ENCODE measurements around the gene TRPM5. TPM values are rescaled to one million over a fixed set of nuclear protein-coding genes. Genes with fewer than 3 reads are reported as not detected.

The TRPM5 gene
- total and polyA plus RNA-seq, 2 of the 8 experiments (the other 6 are each of a cell fraction or from before 2014, with no cell fraction given), result 0.02 TPM; not detected in 1

DNA sequence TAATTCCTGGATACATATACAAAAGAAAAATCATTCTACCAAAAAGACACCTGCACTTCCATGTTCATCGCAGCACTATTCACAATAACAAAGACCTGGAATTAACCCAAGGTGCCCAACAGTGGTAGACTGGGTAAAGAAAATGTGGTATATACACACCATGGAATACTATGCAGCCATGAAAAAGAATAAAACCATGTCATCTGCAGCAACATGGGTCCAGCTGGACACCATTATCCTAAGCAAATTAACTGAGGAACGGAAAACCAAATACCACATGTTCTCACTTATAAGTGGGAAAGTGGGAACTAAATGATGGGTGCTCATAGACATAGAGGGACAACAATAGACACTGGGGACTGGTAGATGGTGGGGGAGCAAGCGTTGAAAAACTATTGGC lies 4.5 kb downstream of the TRPM5 start (continued):
- TF ChIP-seq, protein P1, sequence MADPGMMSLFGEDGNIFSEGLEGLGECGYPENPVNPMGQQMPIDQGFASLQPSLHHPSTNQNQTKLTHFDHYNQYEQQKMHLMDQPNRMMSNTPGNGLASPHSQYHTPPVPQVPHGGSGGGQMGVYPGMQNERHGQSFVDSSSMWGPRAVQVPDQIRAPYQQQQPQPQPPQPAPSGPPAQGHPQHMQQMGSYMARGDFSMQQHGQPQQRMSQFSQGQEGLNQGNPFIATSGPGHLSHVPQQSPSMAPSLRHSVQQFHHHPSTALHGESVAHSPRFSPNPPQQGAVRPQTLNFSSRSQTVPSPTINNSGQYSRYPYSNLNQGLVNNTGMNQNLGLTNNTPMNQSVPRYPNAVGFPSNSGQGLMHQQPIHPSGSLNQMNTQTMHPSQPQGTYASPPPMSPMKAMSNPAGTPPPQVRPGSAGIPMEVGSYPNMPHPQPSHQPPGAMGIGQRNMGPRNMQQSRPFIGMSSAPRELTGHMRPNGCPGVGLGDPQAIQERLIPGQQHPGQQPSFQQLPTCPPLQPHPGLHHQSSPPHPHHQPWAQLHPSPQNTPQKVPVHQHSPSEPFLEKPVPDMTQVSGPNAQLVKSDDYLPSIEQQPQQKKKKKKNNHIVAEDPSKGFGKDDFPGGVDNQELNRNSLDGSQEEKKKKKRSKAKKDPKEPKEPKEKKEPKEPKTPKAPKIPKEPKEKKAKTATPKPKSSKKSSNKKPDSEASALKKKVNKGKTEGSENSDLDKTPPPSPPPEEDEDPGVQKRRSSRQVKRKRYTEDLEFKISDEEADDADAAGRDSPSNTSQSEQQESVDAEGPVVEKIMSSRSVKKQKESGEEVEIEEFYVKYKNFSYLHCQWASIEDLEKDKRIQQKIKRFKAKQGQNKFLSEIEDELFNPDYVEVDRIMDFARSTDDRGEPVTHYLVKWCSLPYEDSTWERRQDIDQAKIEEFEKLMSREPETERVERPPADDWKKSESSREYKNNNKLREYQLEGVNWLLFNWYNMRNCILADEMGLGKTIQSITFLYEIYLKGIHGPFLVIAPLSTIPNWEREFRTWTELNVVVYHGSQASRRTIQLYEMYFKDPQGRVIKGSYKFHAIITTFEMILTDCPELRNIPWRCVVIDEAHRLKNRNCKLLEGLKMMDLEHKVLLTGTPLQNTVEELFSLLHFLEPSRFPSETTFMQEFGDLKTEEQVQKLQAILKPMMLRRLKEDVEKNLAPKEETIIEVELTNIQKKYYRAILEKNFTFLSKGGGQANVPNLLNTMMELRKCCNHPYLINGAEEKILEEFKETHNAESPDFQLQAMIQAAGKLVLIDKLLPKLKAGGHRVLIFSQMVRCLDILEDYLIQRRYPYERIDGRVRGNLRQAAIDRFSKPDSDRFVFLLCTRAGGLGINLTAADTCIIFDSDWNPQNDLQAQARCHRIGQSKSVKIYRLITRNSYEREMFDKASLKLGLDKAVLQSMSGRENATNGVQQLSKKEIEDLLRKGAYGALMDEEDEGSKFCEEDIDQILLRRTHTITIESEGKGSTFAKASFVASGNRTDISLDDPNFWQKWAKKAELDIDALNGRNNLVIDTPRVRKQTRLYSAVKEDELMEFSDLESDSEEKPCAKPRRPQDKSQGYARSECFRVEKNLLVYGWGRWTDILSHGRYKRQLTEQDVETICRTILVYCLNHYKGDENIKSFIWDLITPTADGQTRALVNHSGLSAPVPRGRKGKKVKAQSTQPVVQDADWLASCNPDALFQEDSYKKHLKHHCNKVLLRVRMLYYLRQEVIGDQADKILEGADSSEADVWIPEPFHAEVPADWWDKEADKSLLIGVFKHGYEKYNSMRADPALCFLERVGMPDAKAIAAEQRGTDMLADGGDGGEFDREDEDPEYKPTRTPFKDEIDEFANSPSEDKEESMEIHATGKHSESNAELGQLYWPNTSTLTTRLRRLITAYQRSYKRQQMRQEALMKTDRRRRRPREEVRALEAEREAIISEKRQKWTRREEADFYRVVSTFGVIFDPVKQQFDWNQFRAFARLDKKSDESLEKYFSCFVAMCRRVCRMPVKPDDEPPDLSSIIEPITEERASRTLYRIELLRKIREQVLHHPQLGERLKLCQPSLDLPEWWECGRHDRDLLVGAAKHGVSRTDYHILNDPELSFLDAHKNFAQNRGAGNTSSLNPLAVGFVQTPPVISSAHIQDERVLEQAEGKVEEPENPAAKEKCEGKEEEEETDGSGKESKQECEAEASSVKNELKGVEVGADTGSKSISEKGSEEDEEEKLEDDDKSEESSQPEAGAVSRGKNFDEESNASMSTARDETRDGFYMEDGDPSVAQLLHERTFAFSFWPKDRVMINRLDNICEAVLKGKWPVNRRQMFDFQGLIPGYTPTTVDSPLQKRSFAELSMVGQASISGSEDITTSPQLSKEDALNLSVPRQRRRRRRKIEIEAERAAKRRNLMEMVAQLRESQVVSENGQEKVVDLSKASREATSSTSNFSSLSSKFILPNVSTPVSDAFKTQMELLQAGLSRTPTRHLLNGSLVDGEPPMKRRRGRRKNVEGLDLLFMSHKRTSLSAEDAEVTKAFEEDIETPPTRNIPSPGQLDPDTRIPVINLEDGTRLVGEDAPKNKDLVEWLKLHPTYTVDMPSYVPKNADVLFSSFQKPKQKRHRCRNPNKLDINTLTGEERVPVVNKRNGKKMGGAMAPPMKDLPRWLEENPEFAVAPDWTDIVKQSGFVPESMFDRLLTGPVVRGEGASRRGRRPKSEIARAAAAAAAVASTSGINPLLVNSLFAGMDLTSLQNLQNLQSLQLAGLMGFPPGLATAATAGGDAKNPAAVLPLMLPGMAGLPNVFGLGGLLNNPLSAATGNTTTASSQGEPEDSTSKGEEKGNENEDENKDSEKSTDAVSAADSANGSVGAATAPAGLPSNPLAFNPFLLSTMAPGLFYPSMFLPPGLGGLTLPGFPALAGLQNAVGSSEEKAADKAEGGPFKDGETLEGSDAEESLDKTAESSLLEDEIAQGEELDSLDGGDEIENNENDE (IDR thresholded peaks at IDR 0.05; ENCODE audit: insufficient replicate concordance, low read length), result no peak
- no peak for TF ChIP-seq RXRA (IDR thresholded peaks at IDR 0.05; ENCODE audit: insufficient read depth, low read depth, low read length)
- TF ChIP-seq, protein P2, sequence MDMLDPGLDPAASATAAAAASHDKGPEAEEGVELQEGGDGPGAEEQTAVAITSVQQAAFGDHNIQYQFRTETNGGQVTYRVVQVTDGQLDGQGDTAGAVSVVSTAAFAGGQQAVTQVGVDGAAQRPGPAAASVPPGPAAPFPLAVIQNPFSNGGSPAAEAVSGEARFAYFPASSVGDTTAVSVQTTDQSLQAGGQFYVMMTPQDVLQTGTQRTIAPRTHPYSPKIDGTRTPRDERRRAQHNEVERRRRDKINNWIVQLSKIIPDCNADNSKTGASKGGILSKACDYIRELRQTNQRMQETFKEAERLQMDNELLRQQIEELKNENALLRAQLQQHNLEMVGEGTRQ (IDR thresholded peaks at IDR 0.05; ENCODE audit: low read length), result no peak

Data from H1 (cell line).